MM.1S (cell line): ENCODE data around the gene RD3L.

Experiments
- CTCF ChIP-seq: fragments of 300-600 bp; sonication (generic); IDR thresholded peaks from 2 replicates; pipeline ENCODE4 v1.5.1; 2016; ENCODE audit warnings: antibody characterized with exemption, low read length, mixed read lengths
- EZH2 ChIP-seq: fragments of 300-600 bp; sonication (generic); optimal IDR thresholded peaks from 2 replicates; pipeline ENCODE3; 2017; ENCODE audit warnings: low read depth, mild to moderate bottlenecking, antibody characterized with exemption, low read length, mixed read lengths

- no peak for TF ChIP-seq CTCF
- no peak for TF ChIP-seq EZH2
Observed at GRCh38 chr14:103898204-103898603, 44.1 kb downstream of the RD3L start.
